Right lobe of liver (tissue), 6 donors: Measurements from ENCODE around the gene CACHD1. TPM values are rescaled to one million over a fixed set of nuclear protein-coding genes. Genes with fewer than 3 reads are reported as not detected.

ENCODE experiments used
- ATAC-seq, 4 donors: fragments of 200-7000 bp; cut with Tn5 transposase; one replicate each; pipeline ENCODE4 v1.9.1; 2020; ENCODE audit warnings: mild to moderate bottlenecking in 4 of 4, moderate library complexity in 4 of 4
- DNase-seq, 3 donors: peaks; one replicate each; pipeline ENCODE4 v3.0.0-alpha.2; 2020
- H3K27ac ChIP-seq, 3 donors: fragments of 200-600 bp; one replicate each; pipeline ENCODE4 v1.8.0; 2022
- H3K27me3 ChIP-seq, 2 donors: fragments of 200-600 bp; one replicate each; pipeline ENCODE4 v1.8.0; 2022
- H3K36me3 ChIP-seq, 4 donors: fragments of 200-600 bp; sonication (generic) in 1 of 4; one replicate each; pipeline versions ENCODE4 v1.5.1 to v1.8.0; 2017 to 2022; ENCODE audit warnings: control low read depth in 1 of 4
- H3K4me1 ChIP-seq, 4 donors: fragments of 200-600 bp; sonication (generic) in 1 of 4; one replicate each; pipeline versions ENCODE4 v1.5.1 to v1.8.0; 2017 to 2022; ENCODE audit warnings: control low read depth in 1 of 4
- H3K4me3 ChIP-seq, 3 donors: fragments of 200-600 bp; one replicate each; pipeline ENCODE4 v1.8.0; 2022
- H3K9me3 ChIP-seq, 4 donors: fragments of 200-600 bp; sonication (generic) in 1 of 4; one replicate each; pipeline versions ENCODE4 v1.5.1 to v1.8.0; 2017 to 2022; ENCODE audit warnings: control low read depth in 1 of 4
- POLR2A ChIP-seq: fragments of 450-650 bp; IDR thresholded peaks from one replicate; pipeline ENCODE4 v1.6.1; 2017; ENCODE audit warnings: antibody characterized with exemption, mild to moderate bottlenecking
- WGBS: methylation state at CpG from one replicate; pipeline ENCODE4 v1.1.6; 2018; ENCODE audit warnings: low coverage, low lambda C conversion rate; ENCODE audit not compliant: insufficient coverage; ENCODE audit errors: missing lambda C conversion rate; 5-methylcytosine and 5-hydroxymethylcytosine counted together
- intact Hi-C, 2 donors: fragments of 100-400 bp; cut with DNase I; formaldehyde crosslinking; loops; one replicate each; pipeline versions ENCODE4 v1.11.2 to v1.14.1; 2022
- total RNA-seq, 6 experiments: library from RNA; depleted of rRNA in 2 of 6; stranded (reverse); fragments of >200 nt in 2 of 6; fragmentation: NEBNext Ultra II Directional in 3 of 6; extraction: Animal tissue kit (Norgen Biotek cat#: 25700) in 3 of 6; gene quantifications; one replicate each; pipeline versions ENCODE4 v1.1.0 to v1.2.4, GENCODE V29; 2016 to 2023
- TF ChIP-seq, protein P1 (sequence below), 4 donors: fragments of 200-600 bp in 3 of 4; fragments of 450-650 bp in 1 of 4; IDR thresholded peaks; one replicate each; pipeline versions ENCODE4 v1.5.1 to v1.8.0; 2016 to 2022; ENCODE audit warnings: antibody characterized with exemption in 4 of 4, mild to moderate bottlenecking in 2 of 4
- donor health status: DM: no; HTN: yes; CAD: no.
- donor health status: DM: no; HTN: no; CAD: no.
- donor health status: DM: no; HTN: no; CAD: no.
- donor health status: DM: no; HTN: yes; CAD: no.
- donor health status: DM: no; HTN: yes; CAD: no.

Gene CACHD1
- total RNA-seq, 6 experiments from 2014 or later = 0.59 to 3.0 (median 1.3) TPM

DNA sequence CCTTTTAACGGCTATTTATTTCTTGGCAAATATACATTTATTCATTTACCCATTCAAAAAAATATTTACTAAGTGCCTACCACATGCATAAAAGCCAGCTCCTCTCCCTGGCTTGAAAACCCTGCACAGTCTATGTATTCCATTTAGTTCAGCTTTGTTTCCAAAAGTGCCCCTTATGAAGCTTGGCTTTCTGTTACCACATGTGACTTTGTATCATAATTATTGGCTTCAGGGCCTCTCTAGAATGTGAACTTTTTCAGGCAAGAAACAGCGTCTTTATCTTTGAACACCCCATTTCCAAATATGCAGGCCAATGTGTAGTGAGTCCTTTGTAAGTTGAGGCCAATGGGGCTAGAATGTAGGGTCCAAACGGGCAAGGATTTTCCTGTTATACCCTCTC is 69.4 kb downstream of the CACHD1 start:
- intact Hi-C loops = no loop called here
- H3K27ac ChIP-seq = peak overlapping the region in 1 of 3 donors; percentile 30
- H3K4me1 ChIP-seq = peaks cover 0 to 37% (median 10%) of the 10 kb centered on the region in 4 donors
- H3K36me3 ChIP-seq = no peaks in the 10 kb centered on the region
- H3K27me3 ChIP-seq = no peaks in the 10 kb centered on the region
- no peak for DNase-seq
- H3K4me3 ChIP-seq = no peak overlapping the region
- H3K9me3 ChIP-seq = no peaks in the 10 kb centered on the region
- ATAC-seq = no peak
- TF ChIP-seq, protein P1, sequence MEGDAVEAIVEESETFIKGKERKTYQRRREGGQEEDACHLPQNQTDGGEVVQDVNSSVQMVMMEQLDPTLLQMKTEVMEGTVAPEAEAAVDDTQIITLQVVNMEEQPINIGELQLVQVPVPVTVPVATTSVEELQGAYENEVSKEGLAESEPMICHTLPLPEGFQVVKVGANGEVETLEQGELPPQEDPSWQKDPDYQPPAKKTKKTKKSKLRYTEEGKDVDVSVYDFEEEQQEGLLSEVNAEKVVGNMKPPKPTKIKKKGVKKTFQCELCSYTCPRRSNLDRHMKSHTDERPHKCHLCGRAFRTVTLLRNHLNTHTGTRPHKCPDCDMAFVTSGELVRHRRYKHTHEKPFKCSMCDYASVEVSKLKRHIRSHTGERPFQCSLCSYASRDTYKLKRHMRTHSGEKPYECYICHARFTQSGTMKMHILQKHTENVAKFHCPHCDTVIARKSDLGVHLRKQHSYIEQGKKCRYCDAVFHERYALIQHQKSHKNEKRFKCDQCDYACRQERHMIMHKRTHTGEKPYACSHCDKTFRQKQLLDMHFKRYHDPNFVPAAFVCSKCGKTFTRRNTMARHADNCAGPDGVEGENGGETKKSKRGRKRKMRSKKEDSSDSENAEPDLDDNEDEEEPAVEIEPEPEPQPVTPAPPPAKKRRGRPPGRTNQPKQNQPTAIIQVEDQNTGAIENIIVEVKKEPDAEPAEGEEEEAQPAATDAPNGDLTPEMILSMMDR (IDR thresholded peaks at IDR 0.05) = no peak
- no peak for TF ChIP-seq POLR2A
- WGBS = 72% methylated on average over 3 of the region's 3 CpGs

DNA sequence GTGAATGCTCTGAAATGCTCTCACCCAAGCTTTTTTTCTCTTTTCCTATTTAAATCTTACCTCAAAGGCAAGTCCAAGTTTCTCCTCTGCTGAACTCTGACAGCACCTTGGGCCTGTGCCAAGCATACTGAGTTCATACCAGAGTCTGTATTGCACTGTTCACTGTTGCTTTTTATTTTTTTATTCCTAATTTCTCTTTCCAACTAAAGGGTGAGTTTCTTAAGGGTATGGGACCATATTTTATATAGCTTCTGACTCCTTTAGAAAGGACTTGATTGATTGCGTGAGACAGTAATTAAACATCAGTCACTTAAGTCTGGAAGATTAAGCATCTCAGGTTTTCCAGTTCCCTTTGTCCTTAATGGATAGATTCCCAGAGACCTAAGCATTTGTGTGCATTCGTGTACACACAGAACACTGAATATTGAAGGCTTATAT is 69.9 kb downstream of the CACHD1 start:
- Histone ChIP-seq H3K4me3 (peak overlapping the region in 2 of 3 donors; percentile 4 to 28), H3K4me1 (peaks cover 0 to 37% (median 10%) of the 10 kb centered on the region in 4 donors), H3K9me3 (no peaks in the 10 kb centered on the region), H3K27ac (peak overlapping the region; percentile 8 to 30 (median 10)), H3K27me3 (no peaks in the 10 kb centered on the region), H3K36me3 (no peaks in the 10 kb centered on the region)
- TF ChIP-seq, protein P1 (IDR thresholded peaks at IDR 0.05) = no peak
- no peak for TF ChIP-seq POLR2A
- intact Hi-C loops = no loop called here
- 43% methylated on average over 2 of the region's 2 CpGs for WGBS
- peak; percentile 69 to 78 (median 78) for DNase-seq
- ATAC-seq = peak in 2 of 4 donors; percentile 21 to 36

DNA sequence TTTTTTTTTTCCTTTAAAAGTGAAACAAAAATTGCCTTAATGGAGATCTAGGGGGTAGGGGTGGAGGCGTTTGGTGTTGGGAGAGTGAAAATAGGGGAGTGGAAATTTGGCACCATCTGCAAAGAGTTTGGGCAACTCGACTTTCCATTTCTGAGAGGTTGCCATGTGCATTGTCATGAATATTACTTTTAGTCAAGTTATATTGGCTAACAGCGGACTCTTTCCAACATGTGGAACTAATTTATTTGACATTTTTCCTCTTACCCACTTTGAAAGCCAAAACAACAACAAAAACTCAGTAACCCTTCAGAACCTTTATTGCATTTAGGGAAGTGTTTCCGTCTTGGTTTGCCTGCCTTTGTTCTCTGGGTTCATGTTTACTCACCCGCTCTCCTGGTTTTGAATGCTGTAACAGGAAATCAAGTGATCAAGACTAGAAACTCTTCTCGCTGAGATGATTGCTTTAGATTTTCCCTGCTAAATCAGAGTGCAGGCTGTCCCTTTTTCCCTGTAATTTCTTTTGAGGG is 70.4 kb downstream of the CACHD1 start:
- Histone ChIP-seq H3K4me1 (peaks cover 0 to 37% (median 10%) of the 10 kb centered on the region in 4 donors), H3K9me3 (no peaks in the 10 kb centered on the region), H3K27me3 (no peaks in the 10 kb centered on the region), H3K4me3 (peak overlapping the region in 2 of 3 donors; percentile 4 to 28), H3K36me3 (no peaks in the 10 kb centered on the region), H3K27ac (peak overlapping the region; percentile 8 to 30 (median 10))
- intact Hi-C loops = no loop called here
- TF ChIP-seq, protein P1 (IDR thresholded peaks at IDR 0.05) = no peak
- TF ChIP-seq POLR2A = no peak
- DNase-seq (no peak), ATAC-seq (peak in 3 of 4 donors; percentile 21 to 32 (median 23))
- 18% methylated on average over 6 of the region's 6 CpGs for WGBS

- H3K27ac ChIP-seq = no peak overlapping the region
- intact Hi-C loops = no loop called here
- 49% methylated on average over 4 of the region's 4 CpGs for whole genome bisulfite sequencing
- no peaks in the 10 kb centered on the region for H3K9me3 ChIP-seq
- no peaks in the 10 kb centered on the region for H3K27me3 ChIP-seq
- no peak overlapping the region for H3K4me3 ChIP-seq
- DNase-seq (no peak), ATAC-seq (peak in 2 of 4 donors; percentile 19 to 59)
- no peaks in the 10 kb centered on the region for H3K36me3 ChIP-seq
- peaks cover 0 to 27% (median 7%) of the 10 kb centered on the region in 4 donors for H3K4me1 ChIP-seq
- TF ChIP-seq POLR2A = no peak
- TF ChIP-seq, protein P1 (IDR thresholded peaks at IDR 0.05) = no peak
Measured at GRCh38 chr1:64542118-64542517, 72.2 kb downstream of the CACHD1 start.
